HG03135 (cell line): ENCODE results near the gene MYO1D.
"Not testable (repeated sequence)": the region's sequence is repeated elsewhere in the genome, so short reads cannot be mapped to it uniquely, and the experiment has no call there.

Source experiments
- ATAC-seq: cut with Tn5 transposase; IDR thresholded peaks from one replicate; pipeline ENCODE4 v1.9.1; 2021; ENCODE audit warnings: mild to moderate bottlenecking, moderate library complexity; ENCODE audit not compliant: unreplicated experiment

Gene MYO1D

DNA sequence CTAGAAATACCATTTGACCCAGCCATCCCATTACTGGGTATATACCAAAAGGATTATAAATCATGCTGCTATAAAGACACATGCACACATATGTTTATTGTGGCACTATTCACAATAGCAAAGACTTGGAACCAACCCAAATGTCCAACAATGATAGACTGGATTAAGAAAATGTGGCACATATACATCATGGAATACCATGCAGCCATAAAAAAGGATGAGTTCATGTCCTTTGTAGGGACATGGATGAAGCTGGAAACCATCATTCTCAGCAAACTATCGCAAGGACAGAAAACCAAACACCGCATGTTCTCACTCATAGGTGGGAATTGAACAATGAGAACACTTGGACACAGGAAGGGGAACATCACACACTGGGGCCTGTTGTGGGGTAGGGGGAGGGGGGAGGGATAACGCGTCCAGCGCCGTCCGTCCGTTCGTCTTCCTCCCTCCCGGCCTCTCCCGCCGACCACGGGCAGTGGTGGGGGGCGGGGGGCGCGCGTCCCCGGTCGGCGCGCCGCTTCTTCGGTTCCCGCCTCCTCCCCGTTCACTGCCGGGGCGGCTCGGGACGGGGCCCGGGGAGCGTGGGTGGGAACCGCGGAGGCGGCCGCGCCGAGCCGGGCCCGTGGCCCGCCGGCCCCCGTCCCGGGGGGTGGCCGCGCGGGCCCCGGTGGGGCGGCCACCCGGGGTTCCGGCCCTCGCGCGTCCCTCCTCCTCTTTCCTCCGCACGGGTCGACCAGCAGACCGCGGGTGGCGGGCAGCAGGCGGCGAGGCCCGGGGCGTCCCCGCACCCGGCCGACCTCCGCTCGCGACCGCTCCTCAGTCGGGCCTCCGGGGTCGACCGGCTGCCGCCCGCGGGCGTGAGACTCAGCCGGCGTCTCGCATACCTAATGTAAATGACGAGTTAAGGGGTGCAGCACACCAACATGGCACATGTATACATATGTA lies 54.7 kb downstream of the MYO1D start:
- not testable (repeated sequence) for ATAC-seq

DNA sequence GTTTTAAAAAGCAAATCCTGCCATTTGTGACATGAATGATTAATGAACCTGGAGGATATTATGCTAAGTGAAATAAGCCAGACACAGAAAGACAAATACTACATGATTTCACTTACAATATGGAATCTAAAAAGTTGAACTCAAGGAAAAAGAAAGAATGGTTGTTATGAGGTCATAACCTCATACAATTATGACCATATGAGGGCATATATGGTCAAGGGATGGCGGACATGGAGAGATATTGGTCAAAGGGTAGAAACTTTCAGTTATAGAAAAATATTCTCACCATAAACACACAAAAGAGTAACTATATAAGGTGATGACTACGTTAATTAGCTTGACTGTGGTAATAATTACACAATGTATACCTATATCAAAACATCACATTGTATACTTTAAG lies 56.5 kb downstream of the MYO1D start:
- no peak for ATAC-seq

GRCh38 chr17:32819787-32820186 lies 57.1 kb downstream of the MYO1D start:
- ATAC-seq: no peak

DNA sequence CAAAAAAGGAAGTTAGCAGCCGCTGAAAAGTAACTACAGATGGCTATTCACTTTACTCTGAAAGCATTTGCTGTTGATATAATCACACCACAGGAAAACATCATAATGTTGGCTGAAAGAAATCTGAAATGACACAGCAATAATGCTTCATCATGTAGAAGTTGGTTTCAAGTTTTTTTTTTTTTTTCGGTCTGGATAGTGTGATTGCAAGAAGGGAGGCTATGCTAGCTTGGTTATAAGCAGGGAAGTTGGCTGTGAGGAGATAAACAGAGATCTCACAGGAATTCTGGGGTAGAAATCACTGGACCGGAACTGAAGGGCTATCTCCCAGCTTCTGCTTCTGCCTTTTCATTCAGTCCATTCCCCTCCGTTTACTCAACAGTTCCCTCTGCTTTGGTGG lies 57.9 kb downstream of the MYO1D start:
- ATAC-seq: no peak

DNA sequence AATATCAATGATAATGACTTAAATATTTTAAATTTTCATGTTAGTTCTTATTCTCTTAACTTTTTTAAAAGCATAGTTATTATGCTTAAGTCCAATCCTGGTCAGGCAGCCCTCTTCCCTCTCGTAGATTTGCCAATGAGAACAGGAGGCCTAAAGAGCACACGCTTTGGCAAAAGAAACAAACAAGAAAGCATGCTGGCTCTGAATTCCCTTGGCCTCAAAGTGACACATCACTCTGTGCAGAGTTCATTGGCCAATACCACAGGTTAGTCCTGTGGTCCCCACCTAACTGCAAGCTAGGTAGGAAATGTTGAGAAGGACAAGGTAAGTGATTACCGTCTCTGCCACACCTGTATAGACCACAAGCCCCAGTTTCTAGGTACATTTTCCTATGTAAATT lies 61.5 kb downstream of the MYO1D start:
- no peak for ATAC-seq

- no peak for ATAC-seq
Measured at GRCh38 chr17:32814836-32815235, 62.1 kb downstream of the MYO1D start.

DNA sequence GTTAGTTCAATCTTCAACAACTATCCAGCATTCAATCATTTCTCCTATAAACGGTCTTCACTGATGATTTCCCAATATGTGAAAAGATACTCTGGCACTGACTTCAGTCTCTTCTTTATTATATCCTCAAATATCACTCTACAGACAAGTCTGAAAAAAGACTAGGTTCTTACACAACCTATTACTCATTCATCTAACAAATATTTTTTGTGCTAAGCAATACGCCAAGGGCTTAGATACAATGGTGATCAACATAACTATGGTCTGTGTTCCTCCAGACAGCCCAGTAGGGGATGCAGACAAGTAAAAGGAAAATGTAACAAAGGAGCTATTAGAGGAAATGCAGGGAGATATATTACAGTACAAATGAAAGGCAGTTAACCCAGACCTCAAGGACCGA lies 63.9 kb downstream of the MYO1D start:
- no peak for ATAC-seq

DNA sequence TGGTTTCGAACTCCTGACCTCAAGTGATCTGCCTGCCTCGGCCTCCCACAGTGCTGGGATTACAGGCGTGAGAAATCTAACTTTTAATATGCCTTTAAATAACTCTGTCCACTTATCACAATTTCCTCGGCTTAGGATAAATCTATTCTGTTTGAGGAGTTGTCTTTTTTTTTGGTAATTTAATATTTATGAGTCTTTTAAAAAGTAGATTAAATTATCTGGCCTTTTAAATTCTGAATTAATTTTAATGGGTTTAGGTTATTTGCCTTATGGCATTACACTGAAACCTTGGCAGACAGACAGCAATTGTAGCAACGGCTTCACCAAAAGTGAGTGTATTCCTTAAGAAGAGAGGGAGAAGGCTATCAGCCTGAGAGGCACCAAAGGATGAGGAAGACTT lies 66.2 kb downstream of the MYO1D start:
- ATAC-seq: no peak

GRCh38 chr17:32807577-32807976 lies 69.3 kb downstream of the MYO1D start:
- no peak for ATAC-seq

GRCh38 chr17:32806646-32807045 lies 70.3 kb downstream of the MYO1D start:
- no peak for ATAC-seq

DNA sequence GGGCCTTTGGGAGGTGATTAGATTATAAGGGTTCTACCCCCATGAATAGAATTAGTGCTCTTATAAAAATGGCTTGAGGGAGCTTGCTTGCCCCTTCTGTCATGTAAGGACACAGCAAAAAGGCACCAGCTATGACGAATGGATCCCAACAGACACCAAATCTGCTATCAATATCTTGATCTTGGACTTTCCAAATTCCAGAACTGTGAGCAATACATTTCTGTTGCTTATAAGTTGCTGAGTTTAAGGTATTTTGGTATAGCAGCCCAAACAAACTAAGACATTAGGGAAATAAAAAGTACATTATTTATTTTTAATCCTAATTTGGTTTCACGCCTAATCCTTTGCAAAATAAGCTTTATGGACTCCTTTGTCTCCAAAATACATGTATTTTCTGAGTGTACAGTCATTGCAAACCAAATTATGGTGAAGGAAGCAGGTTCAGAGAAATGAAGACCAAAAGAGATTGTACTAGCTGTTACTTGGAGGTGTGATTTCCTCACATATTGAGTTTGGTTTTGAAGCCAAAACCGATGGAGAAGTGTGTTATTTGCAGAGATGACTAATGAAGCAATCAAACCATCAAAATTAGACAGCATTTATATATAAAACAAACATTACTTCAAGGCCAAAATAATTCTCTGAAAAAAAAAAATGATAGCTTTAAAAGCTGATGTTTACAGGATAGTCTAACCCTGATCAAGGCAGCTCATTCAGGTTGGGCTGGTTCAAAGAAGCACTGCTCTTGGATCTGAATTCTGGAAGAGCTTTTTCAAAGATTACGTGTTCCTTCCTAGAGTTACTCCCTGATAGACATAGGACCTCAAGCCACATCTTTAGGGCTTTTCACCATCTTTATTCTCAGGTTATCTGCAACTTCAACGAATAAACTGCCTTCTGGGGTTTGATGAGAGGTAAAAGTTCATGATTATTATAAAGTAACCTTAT lies 71.6 kb downstream of the MYO1D start:
- ATAC-seq: no peak

GRCh38 chr17:32803544-32803943 lies 73.4 kb downstream of the MYO1D start:
- no peak for ATAC-seq

DNA sequence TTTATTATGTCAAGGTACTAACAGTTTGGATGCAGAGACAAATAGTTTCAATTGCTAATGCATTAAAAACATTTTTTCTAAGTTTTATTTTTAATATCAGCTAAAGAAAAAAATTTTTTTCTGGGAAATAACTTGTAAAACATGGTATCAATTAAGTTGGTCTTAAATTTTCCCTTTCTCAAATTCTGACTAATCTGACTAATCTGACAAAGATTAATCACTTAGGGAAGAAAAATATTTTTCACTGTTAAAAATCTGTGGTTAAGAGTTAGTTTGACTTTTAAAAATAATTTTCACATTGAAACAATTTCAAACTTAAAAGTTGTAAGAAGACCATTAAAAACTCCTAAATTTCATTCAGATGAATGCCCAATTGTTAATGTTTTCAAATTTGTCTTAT lies 74.6 kb downstream of the MYO1D start:
- no peak for ATAC-seq

GRCh38 chr17:32801641-32802040 lies 75.3 kb downstream of the MYO1D start:
- ATAC-seq: no peak

GRCh38 chr17:32801193-32801592 lies 75.7 kb downstream of the MYO1D start:
- no peak for ATAC-seq

DNA sequence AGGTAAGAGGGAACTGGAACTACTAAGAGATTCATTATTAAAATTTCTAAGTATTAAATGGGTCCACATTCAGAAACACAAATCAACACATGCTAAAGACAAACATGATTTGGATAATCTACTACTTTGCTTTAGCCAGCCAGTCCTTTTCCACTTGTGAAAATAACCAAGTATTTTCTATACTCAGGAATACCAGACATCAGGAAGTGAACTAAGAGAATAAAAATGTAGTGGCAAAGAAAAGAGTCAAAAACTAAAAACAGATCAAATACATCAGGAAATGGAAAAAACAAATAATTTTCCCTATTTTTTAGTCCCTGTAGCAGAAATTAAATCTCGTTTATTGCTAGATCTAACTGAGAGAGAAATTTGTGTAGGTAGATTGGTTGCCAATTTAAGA lies 78.0 kb downstream of the MYO1D start:
- no peak for ATAC-seq

- no peak for ATAC-seq
Measured at GRCh38 chr17:32795339-32795979, 81.5 kb downstream of the MYO1D start.

DNA sequence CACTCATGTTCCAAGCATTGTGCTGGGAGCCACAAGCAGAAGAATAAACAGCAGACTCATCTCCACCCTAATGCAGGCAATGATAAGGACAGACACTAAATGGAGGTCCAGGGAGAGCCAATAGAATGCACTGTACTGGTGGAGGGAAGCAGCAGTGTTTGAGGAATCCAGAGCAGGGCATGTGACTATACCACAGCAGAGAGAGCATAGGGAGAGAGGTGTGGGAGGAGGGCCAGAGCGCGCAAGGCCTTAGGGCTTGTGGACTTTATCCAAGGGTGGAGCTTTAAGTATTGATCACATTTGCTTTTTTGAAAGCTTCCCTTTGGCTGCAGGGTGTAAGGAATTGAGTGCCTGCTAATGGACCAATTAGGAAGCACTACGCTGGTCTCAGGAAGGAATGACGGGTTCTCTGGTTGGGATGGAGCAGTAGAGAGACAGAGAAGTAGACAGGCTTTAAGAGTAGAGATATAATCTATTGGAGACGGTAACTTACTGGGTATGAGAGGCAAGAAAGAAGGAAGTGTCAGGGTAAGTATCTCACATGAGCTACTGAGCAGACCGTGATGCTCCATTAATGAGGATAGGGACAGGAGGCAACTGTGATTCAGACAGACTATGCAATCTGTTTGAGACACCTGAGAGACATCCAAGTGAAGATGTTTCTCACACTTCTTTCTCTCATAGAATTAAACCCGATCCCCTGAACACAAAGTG lies 82.2 kb downstream of the MYO1D start:
- no peak for ATAC-seq

- ATAC-seq: no peak
Measured at GRCh38 chr17:32793841-32794240, 83.1 kb downstream of the MYO1D start.

GRCh38 chr17:32792207-32792606 lies 84.7 kb downstream of the MYO1D start:
- no peak for ATAC-seq

GRCh38 chr17:32786169-32786568 lies 90.8 kb downstream of the MYO1D start:
- ATAC-seq: no peak
